Pulmonary artery endothelial cell (primary cell): ENCODE data around the gene FOXN3. TPM values are rescaled to one million over a fixed set of nuclear protein-coding genes. Genes with fewer than 3 reads are reported as not detected.

Experiments
- DNase-seq: peaks from one replicate; pipeline ENCODE4 v3.0.0-alpha.2; 2011; ENCODE audit warnings: low read depth, low spot score
- total RNA-seq: library from RNA; depleted of rRNA; stranded (reverse); fragments of >200 nt; gene quantifications from 2 replicates; pipeline ENCODE4 v1.2.3, GENCODE V29; 2014

The FOXN3 gene
- total RNA-seq, 1 donor from 2014 or later = 14.2 TPM

GRCh38 chr14:89432226-89432625, 15.2 kb upstream of the FOXN3 start:
- DNase-seq = no peak

DNA sequence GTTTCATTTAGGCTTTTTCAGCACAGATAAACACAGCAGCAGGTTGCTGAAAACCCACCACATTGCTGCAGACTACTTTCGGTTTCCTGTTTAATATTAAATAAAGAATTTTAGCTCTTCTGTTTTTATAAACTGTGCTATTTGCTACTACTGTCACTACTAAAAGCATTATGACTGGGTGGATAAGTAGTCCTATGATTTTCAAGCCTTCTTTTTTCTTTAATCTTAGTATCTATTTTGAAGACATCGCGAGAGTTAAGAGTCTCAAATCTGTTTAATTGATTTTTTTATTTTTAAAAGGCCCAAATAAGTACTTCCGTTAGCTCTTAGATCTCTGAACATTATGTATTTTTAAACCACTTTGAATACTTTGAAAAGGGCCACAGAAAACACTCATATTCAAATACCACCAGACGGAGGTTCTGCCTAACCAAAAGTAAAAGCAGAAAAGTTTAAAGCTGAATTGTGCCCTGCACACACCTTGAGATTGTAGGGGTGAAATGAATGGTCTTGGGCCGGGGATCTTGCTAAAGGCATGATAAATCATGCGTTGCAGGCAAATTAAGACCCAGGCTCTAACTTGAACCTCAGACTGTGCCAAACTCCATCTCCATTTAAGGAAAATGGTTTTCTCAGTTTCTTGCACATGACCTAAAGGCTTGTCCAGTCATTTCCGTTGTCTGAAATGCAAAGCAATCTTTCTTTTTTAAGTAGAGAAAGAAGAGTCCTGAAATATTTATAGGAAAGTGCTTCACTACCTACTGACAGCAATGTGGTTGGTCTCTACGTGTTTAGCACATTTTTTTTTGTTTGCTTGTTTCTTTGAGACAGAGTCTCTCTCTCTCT, 13.6 kb upstream of the FOXN3 start:
- no peak for DNase-seq

- DNase-seq = no peak
Observed at GRCh38 chr14:89429199-89430181, 12.5 kb upstream of the FOXN3 start.

DNA sequence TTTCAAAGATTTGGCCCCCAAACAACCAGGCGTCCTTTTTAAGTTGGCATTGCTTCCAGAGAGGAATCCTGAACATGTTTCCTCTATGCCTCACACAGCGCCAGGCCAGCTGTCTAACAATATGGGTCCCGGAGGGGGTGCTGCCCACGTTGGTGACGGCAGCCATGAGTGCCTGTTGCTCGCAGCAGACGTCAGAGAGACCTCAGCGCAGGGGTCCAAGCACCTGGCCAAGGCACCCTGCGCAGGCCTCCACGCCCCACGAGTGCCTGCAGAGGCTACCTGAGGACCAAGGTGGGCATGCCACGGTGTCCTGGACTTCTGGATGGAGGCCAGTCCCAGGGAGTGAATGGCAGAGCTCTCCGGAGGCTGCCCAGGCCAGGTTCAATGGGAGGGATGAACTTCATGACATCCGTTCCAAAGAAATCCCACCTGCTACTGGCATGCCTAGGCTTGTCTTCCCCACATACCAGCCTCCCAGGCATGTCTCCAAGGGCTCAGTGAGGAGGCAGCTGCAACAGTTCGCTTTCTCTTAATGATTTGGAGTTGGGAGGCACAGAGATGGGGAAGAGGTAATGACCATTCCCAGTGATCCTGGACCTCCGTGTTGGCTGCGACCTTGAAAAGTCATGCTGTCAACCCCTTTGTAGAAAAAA, 11.6 kb upstream of the FOXN3 start:
- no peak for DNase-seq

DNA sequence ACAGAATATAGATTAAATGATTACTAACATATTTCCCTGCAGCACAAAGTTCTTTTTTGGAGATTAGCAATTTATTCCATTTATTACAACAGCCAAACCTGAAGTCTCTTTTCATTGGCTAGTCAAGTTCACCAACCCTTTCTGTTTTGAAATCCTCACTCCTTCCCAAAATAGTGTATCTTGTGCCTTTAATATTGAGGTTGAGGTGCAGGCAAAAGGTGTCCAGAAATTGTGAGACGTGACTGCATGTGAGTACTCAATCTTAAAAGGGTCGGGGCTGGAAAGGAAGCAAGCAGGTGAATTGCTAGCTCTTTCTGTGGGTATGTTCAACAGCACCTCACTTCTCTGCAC, 11.1 kb upstream of the FOXN3 start:
- DNase-seq = no peak

GRCh38 chr14:89427426-89428172, 10.6 kb upstream of the FOXN3 start:
- DNase-seq = no peak

DNA sequence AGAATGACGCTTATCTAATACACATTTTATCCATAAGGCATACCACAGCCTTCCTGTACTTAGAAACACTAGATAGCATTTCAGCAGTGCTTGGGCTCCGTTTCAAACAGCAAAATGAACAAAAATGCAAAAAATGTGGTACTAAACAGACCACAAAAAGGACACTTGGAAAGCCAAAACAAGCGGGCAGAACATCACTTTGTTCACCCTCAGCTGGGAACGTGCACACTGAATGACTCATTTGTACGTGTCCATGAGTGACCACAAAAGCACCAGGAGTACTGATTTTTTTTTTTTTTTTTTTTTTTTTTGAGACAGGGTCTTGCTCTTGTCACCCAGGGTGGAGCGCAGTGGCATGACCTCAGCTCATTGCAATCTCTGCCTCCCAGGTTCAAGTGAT, 8.9 kb upstream of the FOXN3 start:
- DNase-seq = peak; percentile 75

- DNase-seq = no peak
Observed at GRCh38 chr14:89424241-89424640, 7.2 kb upstream of the FOXN3 start.

DNA sequence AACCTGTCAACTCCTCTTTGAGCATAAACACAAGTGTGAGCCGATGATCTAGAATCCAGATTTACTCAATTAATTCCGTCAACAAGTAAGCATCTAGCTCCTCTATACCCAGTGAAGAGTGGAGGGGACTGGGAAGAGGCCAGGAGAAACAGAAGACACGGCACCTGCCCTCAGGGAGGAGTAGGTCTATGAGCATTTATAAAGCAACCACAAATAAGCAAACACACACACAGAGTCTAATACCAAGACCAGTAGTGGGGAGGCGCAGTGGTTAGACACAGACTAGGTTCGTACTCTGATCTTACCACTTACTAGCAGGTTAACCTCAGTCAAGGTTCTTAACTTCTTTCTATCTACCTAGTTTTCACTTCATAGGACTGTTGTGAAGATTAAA, 5.9 kb upstream of the FOXN3 start:
- DNase-seq = no peak

- DNase-seq = no peak
Observed at GRCh38 chr14:89422181-89422951, 5.3 kb upstream of the FOXN3 start.

DNA sequence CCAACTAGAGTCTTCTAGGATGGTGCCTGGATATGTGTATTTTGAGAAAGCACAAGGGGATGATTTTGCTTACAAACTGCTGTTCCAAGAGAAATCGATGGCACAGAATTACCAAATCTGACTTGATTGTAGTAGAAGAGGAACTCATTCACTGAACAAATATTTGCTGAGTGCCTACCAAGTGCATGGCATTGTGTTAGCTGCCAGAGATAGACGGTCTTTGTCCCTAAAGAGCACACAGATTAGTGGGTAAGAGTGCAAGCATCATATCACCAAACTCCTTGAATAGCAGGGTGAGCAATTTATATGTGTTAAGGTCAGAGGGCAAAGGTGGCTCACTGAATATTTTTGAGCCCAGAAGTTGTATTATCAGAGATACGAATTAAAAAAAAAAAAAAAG, 3.5 kb upstream of the FOXN3 start:
- no peak for DNase-seq

DNA sequence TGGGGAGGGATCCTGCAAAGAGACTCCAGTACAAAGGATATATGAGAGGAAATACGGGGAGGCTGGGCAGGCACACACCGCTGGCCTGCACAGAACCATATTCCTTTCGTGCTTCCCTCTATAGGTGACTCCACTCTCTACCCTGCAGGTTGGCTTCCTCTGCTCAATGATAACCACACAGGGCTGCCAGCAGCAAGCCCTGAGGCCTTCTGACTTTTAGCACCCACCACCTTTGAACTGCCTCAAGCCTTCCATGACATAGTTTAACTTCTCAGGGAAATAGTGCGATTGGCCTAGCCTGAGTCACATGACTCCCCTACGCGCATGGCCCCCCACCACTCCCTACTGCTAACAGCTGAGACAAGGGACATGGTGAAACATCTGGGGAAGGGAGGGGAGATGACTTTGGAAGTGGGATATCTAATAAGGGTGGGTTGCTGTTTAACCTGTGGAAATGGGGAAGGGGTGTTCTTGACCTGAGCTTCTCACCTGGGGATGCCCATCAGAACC, 3.0 kb upstream of the FOXN3 start:
- DNase-seq = no peak

DNA sequence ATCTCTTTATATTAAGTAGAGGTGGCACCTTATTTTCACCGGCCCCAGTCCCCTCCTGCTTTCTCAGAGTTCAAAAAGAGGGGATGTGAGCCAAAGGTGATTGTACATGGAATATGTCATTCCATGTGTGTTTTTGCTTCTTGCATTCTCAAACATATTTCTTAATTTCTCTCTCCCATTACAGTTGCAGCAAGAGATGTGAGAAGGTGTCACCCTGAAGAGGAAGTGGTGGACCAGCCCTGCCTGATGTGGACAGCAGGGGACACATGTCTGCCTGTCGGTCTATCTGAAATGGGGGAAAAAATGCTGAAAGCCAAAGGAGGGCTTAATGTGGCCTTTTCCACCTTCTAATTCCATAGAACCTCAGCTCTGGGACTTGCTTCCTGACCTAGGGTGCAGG, 1.9 kb upstream of the FOXN3 start:
- no peak for DNase-seq

DNA sequence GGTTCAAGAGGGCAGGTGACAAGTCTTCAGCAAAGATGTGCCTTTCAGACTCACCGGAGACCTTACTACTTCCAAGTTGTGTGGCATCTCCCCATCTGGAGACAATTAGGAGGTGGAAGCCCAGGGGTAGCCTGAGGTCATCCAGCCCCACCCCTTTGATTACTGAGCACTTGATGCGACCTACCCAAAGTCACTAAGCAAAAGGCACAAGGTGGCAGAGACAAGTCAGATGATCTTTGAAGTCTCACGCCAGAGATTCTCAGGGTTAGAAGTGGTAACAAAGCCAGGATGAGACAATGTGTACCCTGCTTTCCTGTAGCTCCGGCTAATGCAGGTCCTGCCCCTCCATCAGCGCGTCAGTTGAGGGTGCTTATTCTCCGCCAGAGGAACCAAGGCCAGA, 1.4 kb upstream of the FOXN3 start:
- DNase-seq = no peak

DNA sequence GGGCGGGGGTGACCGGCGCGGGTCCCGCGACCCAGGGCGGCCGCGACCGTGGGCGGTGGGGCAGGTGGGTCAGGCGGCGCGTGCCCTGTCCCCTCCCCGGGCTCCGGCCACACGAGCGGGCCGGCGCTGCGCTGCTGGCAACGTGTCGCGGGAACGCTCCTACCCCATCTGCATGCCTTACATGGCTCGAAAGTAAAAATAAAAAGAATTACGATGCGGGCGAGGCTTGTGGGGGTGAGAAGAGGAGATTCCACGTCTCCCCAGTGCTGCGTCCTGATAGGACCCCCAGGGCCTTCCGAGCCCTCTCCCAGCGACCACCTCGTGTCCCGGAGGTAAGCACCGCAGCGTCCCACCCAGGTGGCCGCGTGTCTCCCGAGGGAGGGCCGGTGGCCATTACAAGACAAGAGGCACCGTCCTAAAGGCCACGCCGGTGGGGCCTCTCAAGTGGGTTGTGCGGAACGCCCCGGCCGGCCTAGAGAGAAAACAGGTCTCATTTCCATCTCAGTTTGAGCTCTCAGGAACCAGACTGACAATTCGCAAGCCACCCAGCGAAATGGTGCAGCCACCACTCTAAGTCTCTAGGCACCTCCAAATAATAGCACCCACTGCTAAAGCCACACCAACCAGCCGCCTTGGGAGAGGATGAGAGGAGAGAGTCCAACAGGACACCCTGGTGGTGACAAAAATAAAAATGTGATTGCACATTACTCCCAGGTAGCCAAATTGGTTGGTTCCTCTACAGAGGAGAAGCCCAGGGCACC, 612 bp upstream of the FOXN3 start:
- DNase-seq = no peak

DNA sequence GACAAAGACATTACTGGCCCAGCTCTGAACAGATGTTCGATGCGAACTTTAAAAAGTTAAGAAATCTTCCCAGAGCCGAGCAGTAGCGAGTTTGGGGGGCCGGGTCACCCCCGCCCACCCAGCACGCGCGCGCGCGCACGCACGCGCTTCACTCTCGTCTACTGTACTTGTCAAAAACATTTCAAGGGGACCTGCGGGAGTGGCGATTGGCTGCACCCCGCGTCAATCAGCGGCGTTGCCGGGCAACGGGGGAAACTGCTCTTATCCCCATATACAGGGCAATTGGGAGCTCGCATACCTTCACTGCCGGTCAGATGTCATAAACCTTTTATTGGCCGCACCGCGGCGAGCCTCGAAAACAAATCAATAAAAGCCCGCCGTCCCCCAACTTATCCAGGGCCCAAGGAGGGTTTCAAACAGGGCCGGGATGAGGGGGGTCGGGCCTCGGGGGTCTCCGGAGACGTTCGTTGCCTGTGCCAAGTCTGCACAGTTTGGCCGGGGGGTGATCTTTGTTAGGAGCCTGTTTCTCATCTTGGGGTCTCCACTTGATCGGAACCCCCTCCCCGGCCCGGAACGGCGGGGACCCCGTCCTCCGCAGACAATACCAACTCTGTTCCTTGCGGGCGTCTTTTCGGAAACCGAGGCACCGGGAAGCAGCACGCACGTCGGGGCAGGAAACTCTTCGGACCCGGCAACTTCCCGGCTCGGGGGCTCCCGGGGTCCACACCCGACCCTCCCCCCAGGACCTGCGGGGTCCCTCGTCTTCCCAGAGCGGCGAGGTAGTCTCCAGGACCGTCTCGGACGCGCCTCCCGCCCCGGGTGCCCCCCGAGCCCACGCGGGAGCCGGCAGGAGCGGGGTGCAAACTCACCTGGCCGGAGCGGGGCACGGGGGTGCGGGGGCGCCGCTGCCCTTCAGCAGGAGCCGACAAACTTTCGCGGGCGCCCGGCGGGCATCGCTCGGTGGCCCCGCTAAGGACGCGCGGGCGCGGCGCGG, 734 bp downstream of the FOXN3 start:
- peak; percentile 95 for DNase-seq

DNA sequence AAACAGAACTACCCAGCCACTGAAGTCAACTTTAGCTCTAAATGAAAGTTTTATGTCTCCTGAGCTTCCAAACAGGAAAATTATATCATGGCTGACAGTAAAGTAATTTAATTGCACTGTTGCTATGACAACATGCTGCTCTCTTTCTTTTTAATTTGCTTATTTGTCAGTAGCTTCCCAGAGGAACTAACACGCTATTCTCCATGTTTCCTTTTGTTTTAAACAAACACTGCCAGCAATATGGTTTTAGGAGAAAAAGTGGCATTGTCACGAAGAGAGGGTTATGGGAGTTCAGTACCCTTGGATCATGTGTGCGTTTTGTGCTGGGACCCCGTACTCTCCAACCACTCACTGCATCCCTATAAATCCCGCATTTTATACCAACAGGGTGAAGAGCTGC, 1.9 kb downstream of the FOXN3 start:
- no peak for DNase-seq

- no peak for DNase-seq
Observed at GRCh38 chr14:89411976-89412375, 5.1 kb downstream of the FOXN3 start.
